GM19463 (cell line): ENCODE data around the gene SERTM2.

Experiments used
- ATAC-seq: cut with Tn5 transposase; IDR thresholded peaks from one replicate; pipeline ENCODE4 v1.9.1; 2021; ENCODE audit warnings: mild to moderate bottlenecking, moderate library complexity; ENCODE audit not compliant: unreplicated experiment

SERTM2 gene

GRCh38 chrX:111555406-111555958 is 44.0 kb downstream of the SERTM2 start:
- no peak for ATAC-seq

- ATAC-seq: no peak
Observed at GRCh38 chrX:111560801-111561200, 49.4 kb downstream of the SERTM2 start.

- no peak for ATAC-seq
Observed at GRCh38 chrX:111561851-111562250, 50.4 kb downstream of the SERTM2 start.

- no peak for ATAC-seq
Observed at GRCh38 chrX:111567542-111568255, 56.3 kb downstream of the SERTM2 start.

GRCh38 chrX:111568354-111568753 is 56.9 kb downstream of the SERTM2 start:
- no peak for ATAC-seq

- ATAC-seq: no peak
Observed at GRCh38 chrX:111568817-111569216, 57.4 kb downstream of the SERTM2 start.
